PC-9 (cell line): ENCODE measurements around the gene SHC2. TPM values are rescaled to one million over a fixed set of nuclear protein-coding genes. Genes with fewer than 3 reads are reported as not detected.

Experiments used
- BruUV-seq: library from RNA; stranded (reverse); fragments of 400-500 nt; replicated peaks from 2 replicates; lab custom pipeline; 2021; lab: Mats Ljungman, UMichigan
- CTCF ChIA-PET: fragments of 300-600 bp; sonication (Branson Sonifier 250); formaldehyde crosslinking; loops from one replicate; lab custom pipeline; 2022; ENCODE audit warnings: antibody characterized with exemption; lab: Charles Lee
- POLR2A ChIA-PET: fragments of 300-600 bp; sonication (Branson Sonifier 250); formaldehyde crosslinking; loops from one replicate; lab custom pipeline; 2022; ENCODE audit warnings: antibody characterized with exemption; ENCODE audit not compliant: unreplicated experiment; lab: Charles Lee
- DNase-seq, 2 experiments: peaks; one replicate each; pipeline versions ENCODE4 v3.0.0 to v3.0.0-alpha.2; 2015 to 2022; ENCODE audit warnings: mixed read lengths in 1 of 2
- H2AFZ ChIP-seq: fragments of 200-600 bp; sonication (generic); 2 replicates; pipeline ENCODE4 v1.8.1; 2017; ENCODE audit warnings: antibody characterized with exemption
- H3F3A ChIP-seq: fragments of 200-600 bp; sonication (generic); 2 replicates; pipeline ENCODE4 v1.8.1; 2017; ENCODE audit warnings: antibody characterized with exemption, mild to moderate bottlenecking, low read depth; ENCODE audit not compliant: insufficient read depth
- H3K27ac ChIP-seq: fragments of 200-600 bp; sonication (generic); 2 replicates; pipeline ENCODE4 v1.6.1; 2016; ENCODE audit warnings: mixed run types
- H3K27me3 ChIP-seq: fragments of 200-600 bp; sonication (generic); 2 replicates; pipeline ENCODE4 v1.6.1; 2016; ENCODE audit warnings: low read depth, mixed run types; ENCODE audit not compliant: insufficient read depth
- H3K36me3 ChIP-seq: fragments of 200-600 bp; sonication (generic); 2 replicates; pipeline ENCODE4 v1.6.1; 2016; ENCODE audit warnings: low read depth, mixed run types
- H3K4me1 ChIP-seq: fragments of 200-600 bp; sonication (generic); replicated peaks from 2 replicates; pipeline ENCODE4 v1.6.1; 2016; ENCODE audit warnings: mixed run types; ENCODE audit not compliant: insufficient read depth
- H3K4me2 ChIP-seq: fragments of 200-600 bp; sonication (generic); 2 replicates; pipeline ENCODE4 v1.6.1; 2017; ENCODE audit warnings: mixed run types
- H3K4me3 ChIP-seq: fragments of 200-600 bp; sonication (generic); 2 replicates; pipeline ENCODE4 v1.6.1; 2016; ENCODE audit warnings: mixed run types
- H3K79me2 ChIP-seq: fragments of 200-600 bp; sonication (generic); 2 replicates; pipeline ENCODE4 v1.6.1; 2017; ENCODE audit warnings: low read depth, mixed run types
- H3K9me2 ChIP-seq: fragments of 200-600 bp; sonication (generic); 2 replicates; pipeline ENCODE4 v1.8.1; 2017; ENCODE audit warnings: mild to moderate bottlenecking; ENCODE audit not compliant: insufficient read depth
- H3K9me3 ChIP-seq: fragments of 200-600 bp; sonication (generic); 2 replicates; pipeline ENCODE4 v1.8.1; 2016; ENCODE audit warnings: low read depth; ENCODE audit not compliant: insufficient read depth
- H4K20me1 ChIP-seq: fragments of 200-600 bp; sonication (generic); 2 replicates; pipeline ENCODE4 v1.8.1; 2017; ENCODE audit not compliant: insufficient read depth
- CTCF ChIP-seq: fragments of 200-600 bp; sonication (generic); conservative IDR thresholded peaks from 2 replicates; pipeline ENCODE4 v1.6.1; 2017; ENCODE audit warnings: mixed run types, antibody characterized with exemption, mild to moderate bottlenecking, moderate library complexity
- EZH2 ChIP-seq: fragments of 200-600 bp; sonication (generic); IDR thresholded peaks from 2 replicates; pipeline ENCODE4 v1.8.0; 2017; ENCODE audit warnings: antibody characterized with exemption, low read depth
- intact Hi-C: fragments of 100-400 bp; cut with micrococcal nuclease; formaldehyde crosslinking; loops from one replicate; pipeline ENCODE4 v1.10.0; 2022; ENCODE audit not compliant: unreplicated experiment
- total RNA-seq: library from RNA; stranded (reverse); gene quantifications from 2 replicates; pipeline ENCODE4 v1.2.3, GENCODE V29; 2021

Gene SHC2
- total RNA-seq, 1 experiment from 2014 or later, result 0.70 TPM

GRCh38 chr19:504616-505015 lies 43.8 kb upstream of the SHC2 start:
- Histone ChIP-seq H3K4me3 (no peak overlapping the region), H3K27ac (no peak overlapping the region), H2AFZ (no peak overlapping the region), H3K4me1 (0 out of 2 replicates have a peak, but pooled peaks cover 6% of the 10 kb centered on the region), H3F3A (peaks cover 19% of the 10 kb centered on the region; the same call in 1 of the 2 replicates), H3K9me2 (no peaks in the 10 kb centered on the region), H3K79me2 (peaks cover 6% of the 10 kb centered on the region), H3K4me2 (no peak overlapping the region), H3K9me3 (no peaks in the 10 kb centered on the region), H3K36me3 (no peaks in the 10 kb centered on the region), H4K20me1 (no peaks in the 10 kb centered on the region), H3K27me3 (no peaks in the 10 kb centered on the region)
- no peak for DNase-seq
- intact Hi-C loops, result no loop called here
- BruUV-seq, result no TSS peak
- ChIA-PET POLR2A (no interaction called here), CTCF (no interaction called here)
- TF ChIP-seq EZH2 (no peak), CTCF (no peak)

- BruUV-seq, result no TSS peak
- Histone ChIP-seq H3K4me1 (0 out of 2 replicates have a peak, but pooled peaks cover 6% of the 10 kb centered on the region), H3K36me3 (no peaks in the 10 kb centered on the region), H3K27ac (no peak overlapping the region), H3K9me3 (no peaks in the 10 kb centered on the region), H2AFZ (no peak overlapping the region), H3K27me3 (no peaks in the 10 kb centered on the region), H3K4me2 (no peak overlapping the region), H3K4me3 (no peak overlapping the region), H4K20me1 (no peaks in the 10 kb centered on the region), H3K79me2 (no peaks in the 10 kb centered on the region), H3K9me2 (no peaks in the 10 kb centered on the region), H3F3A (peaks cover 15% of the 10 kb centered on the region; the same call in 1 of the 2 replicates)
- no peak for DNase-seq
- CTCF ChIA-PET, result no interaction called here
- intact Hi-C loops, result no loop called here
- TF ChIP-seq EZH2, result no peak
- TF ChIP-seq CTCF, result no peak
- POLR2A ChIA-PET, result no interaction called here
Observed at GRCh38 chr19:501646-502045, 40.8 kb upstream of the SHC2 start.

- Histone ChIP-seq H4K20me1 (no peaks in the 10 kb centered on the region), H3K4me2 (no peak overlapping the region), H3K79me2 (no peaks in the 10 kb centered on the region), H3K4me1 (no peaks in the 10 kb centered on the region), H3F3A (peaks cover 25% of the 10 kb centered on the region; the same call in 1 of the 2 replicates), H3K36me3 (no peaks in the 10 kb centered on the region), H3K27me3 (no peaks in the 10 kb centered on the region), H3K4me3 (no peak overlapping the region), H2AFZ (no peak overlapping the region), H3K9me2 (no peaks in the 10 kb centered on the region), H3K27ac (no peak overlapping the region), H3K9me3 (no peaks in the 10 kb centered on the region)
- POLR2A ChIA-PET, result no interaction called here
- intact Hi-C loops, result no loop called here
- CTCF ChIA-PET, result no interaction called here
- no peak for DNase-seq
- no peak for TF ChIP-seq EZH2
- no peak for TF ChIP-seq CTCF
- no TSS peak for BruUV-seq
Observed at GRCh38 chr19:498977-499623, 38.3 kb upstream of the SHC2 start.
